ENCODE results near the gene KCNAB1. TPM values are rescaled to one million over a fixed set of nuclear protein-coding genes. Genes with fewer than 3 reads are reported as not detected.

Gene KCNAB1
- total and polyA plus RNA-seq, 5 experiments from 2014 or later, result 0.16 to 0.39 (median 0.17) TPM

DNA sequence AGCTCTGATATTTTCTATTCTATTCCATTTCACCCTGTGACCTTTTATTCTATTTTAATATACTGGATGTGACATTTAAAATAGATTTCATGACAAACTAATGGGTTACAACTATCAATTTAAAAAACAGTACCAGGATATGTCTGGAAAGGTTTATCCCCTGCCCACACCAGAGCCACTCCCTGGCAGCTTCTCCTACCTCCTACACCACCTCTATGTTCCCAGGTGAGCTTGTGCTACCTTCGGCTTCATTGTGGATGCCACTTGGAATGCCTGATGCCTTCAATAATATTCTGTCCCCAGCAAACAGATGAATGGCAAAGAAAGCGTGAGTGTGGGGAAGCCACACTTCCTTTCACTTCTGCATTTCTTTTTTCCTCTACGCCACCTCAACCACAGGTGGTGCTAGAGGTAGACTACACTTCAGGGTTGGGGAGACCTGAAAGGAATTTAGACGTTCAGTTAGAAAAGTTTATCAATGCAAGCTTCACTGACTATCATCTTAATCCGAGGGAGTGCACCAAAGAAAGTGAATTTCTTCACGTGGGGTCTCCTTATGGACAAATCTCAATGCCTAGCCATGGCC is 221.5 kb downstream of the KCNAB1 start:
- Mint-ChIP-seq H3K36me3 (no peaks in the 10 kb centered on the region), H3K9me3 (peaks cover 0 to 3% (median 0%) of the 10 kb centered on the region in 9 donors), H3K4me3 (no peak overlapping the region), H3K27me3 (peaks cover 13 to 28% (median 17%) of the 10 kb centered on the region in 5 donors), H3K27ac (peak overlapping the region in 1 of 10 donors; percentile 47), H3K4me1 (peaks cover 0 to 5% (median 0%) of the 10 kb centered on the region in 4 donors)
- ATAC-seq, result no peak
- no peak for DNase-seq
- POLR2A ChIA-PET, result no interaction called here

DNA sequence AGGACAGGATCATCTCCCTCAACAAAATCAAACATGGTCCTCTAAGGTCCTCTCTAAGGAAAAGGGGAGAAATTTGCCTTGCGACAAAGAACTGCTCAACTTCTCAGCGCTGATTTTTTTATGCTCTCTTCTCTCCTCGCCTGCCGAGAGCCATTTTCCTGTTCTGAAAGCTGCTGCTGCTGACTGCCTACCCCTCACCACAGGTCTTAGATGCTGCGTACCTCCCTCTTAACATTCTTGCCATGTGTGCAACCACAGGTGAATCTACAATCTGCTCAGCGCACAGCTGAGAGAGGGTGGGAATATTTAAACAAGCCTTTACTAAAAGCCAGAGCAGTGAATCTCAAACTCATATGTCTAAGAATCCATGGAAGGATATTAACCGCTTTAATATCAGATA is 223.8 kb downstream of the KCNAB1 start:
- ATAC-seq (no peak), DNase-seq (no peak)
- Mint-ChIP-seq H3K27ac (no peak overlapping the region), H3K4me1 (peaks cover 0 to 5% (median 0%) of the 10 kb centered on the region in 4 donors), H3K36me3 (no peaks in the 10 kb centered on the region), H3K27me3 (peaks cover 7 to 28% (median 13%) of the 10 kb centered on the region in 5 donors), H3K9me3 (peaks cover 0 to 3% (median 0%) of the 10 kb centered on the region in 9 donors), H3K4me3 (no peak overlapping the region)
- POLR2A ChIA-PET, result no interaction called here

DNA sequence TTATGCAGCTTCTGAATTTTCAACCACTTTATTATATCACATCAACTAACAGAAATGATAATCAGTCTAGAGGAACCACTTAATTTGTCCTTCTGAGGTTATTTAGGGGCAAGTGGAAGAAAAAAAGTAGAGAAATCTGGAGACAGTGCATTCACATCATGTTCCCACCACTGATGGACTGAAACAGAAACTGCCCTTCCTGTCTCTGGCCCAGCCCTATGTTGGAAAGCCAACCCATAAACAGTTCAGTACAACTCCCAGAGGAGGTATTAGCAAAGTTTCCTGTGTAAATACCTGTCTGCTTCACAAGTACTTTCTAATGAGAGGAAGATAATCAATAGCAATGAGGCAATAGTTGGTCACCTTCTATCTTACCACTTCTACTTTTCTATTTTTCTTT is 228.7 kb downstream of the KCNAB1 start:
- no peak overlapping the region for H3K27ac Mint-ChIP-seq
- POLR2A ChIA-PET, result no interaction called here
- no peak for ATAC-seq

DNA sequence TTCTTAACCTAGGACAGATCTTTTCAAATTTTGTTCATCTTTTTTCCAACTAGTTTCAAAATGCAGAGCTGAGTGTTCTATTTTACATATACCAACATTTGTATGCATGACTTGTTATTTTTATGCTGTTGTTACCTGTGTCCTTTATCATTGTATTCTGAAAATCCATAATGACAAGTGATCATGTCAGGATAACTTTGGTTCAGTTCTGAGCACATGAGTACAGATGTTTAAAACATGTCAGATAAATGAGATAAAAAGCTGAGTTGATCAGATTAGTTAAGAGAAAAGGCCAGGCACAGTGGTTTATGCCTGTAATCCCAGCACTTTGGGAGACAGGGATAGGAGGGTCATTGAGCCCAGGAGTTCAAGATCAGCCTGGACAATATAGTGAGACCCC is 229.6 kb downstream of the KCNAB1 start:
- H3K4me1 Mint-ChIP-seq, result peaks cover 0 to 2% (median 0%) of the 10 kb centered on the region in 4 donors
- H3K27me3 Mint-ChIP-seq, result peaks cover 0 to 4% (median 2%) of the 10 kb centered on the region in 5 donors
- no peak overlapping the region for H3K4me3 Mint-ChIP-seq
- DNase-seq (no peak), ATAC-seq (no peak)
- no peaks in the 10 kb centered on the region for H3K36me3 Mint-ChIP-seq
- no peak overlapping the region for H3K27ac Mint-ChIP-seq
- POLR2A ChIA-PET, result no interaction called here
- H3K9me3 Mint-ChIP-seq, result no peaks in the 10 kb centered on the region

More for the DNA sequence above, 228.7 kb downstream of the KCNAB1 start:
- Mint-ChIP-seq H3K4me3 (no peak overlapping the region), H3K36me3 (no peaks in the 10 kb centered on the region), H3K4me1 (peaks cover 0 to 2% (median 0%) of the 10 kb centered on the region in 4 donors), H3K27me3 (peaks cover 2 to 7% (median 5%) of the 10 kb centered on the region in 5 donors), H3K9me3 (no peaks in the 10 kb centered on the region)
- no peak for DNase-seq

DNA sequence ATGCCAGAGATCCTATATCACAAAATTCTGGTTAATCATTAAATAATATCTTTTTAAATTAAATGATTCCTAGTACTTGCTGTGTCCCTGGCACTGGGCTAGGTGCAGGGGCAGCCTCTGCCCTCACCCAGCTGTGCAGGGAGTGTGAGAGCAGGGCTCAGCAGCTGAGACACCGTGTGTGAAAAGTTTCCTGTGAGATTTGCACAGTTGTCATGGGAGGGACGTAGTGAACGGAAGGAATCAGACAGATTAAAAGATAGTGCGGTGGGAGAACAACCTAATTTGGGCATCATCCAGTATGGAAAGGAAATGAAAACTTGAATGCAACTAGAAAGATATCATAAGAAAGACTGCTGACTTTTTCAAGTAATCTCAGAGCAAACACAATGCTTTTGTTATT is 230.4 kb downstream of the KCNAB1 start:
- H3K27me3 Mint-ChIP-seq, result peaks cover 0 to 2% (median 0%) of the 10 kb centered on the region in 5 donors
- POLR2A ChIA-PET, result no interaction called here
- ATAC-seq (no peak), DNase-seq (no peak)
- H3K4me3 Mint-ChIP-seq, result no peak overlapping the region
- no peaks in the 10 kb centered on the region for H3K9me3 Mint-ChIP-seq
- peaks cover 0 to 2% (median 0%) of the 10 kb centered on the region in 4 donors for H3K4me1 Mint-ChIP-seq
- H3K27ac Mint-ChIP-seq, result peak overlapping the region in 1 of 10 donors; percentile 57
- H3K36me3 Mint-ChIP-seq, result no peaks in the 10 kb centered on the region

DNA sequence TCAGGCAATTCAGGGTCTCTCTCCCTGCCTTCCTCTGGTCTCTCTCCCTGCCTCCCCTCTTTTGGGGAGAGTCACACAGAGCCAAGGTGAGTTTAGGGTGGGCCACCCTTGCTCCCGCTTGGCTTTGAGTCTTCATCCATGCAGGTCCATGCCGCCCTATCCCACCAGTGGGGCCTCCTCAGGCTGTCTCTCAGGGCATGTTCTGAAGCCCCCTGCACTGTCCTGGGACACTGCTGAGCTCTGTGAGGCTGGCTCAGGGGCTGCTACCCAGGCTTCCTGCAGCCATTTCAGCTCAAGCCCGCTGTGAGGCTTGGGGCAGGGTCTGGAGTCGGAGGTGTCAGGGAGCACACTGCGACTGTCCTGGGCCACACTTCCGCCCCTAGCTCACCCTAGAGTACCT is 231.4 kb downstream of the KCNAB1 start:
- DNase-seq (no peak), ATAC-seq (peak in 1 of 2 donors; percentile 23)
- Mint-ChIP-seq H3K27ac (no peak overlapping the region), H3K4me1 (peaks cover 0 to 2% (median 0%) of the 10 kb centered on the region in 4 donors), H3K4me3 (no peak overlapping the region), H3K36me3 (no peaks in the 10 kb centered on the region), H3K9me3 (no peaks in the 10 kb centered on the region), H3K27me3 (peaks cover 0 to 2% (median 0%) of the 10 kb centered on the region in 5 donors)
- POLR2A ChIA-PET, result no interaction called here

DNA sequence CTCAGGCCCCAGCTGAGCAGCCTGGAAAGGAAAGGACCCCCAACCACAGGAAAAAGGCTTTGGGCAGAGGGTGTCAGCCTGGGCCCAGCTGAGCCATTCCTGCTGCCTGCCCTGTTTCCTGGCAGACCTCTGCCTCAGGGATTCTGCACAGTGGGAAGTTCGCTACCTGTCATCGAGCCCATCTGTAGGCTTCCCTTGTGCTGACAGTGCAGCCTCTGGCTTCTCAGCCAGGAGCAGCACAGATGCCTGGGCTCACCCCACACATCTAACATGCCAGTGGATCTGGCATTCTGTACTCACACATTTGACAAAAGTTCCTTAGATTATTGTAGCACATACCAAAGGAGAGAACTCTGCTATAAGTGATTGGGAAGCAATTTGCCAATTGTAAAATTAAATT is 232.3 kb downstream of the KCNAB1 start:
- no peaks in the 10 kb centered on the region for H3K9me3 Mint-ChIP-seq
- H3K4me1 Mint-ChIP-seq, result peaks cover 0 to 2% (median 0%) of the 10 kb centered on the region in 4 donors
- no peak overlapping the region for H3K4me3 Mint-ChIP-seq
- POLR2A ChIA-PET, result no interaction called here
- ATAC-seq, result no peak
- no peak overlapping the region for H3K27ac Mint-ChIP-seq
- H3K27me3 Mint-ChIP-seq, result peaks cover 0 to 4% (median 0%) of the 10 kb centered on the region in 5 donors
- no peak for DNase-seq
- no peaks in the 10 kb centered on the region for H3K36me3 Mint-ChIP-seq

DNA sequence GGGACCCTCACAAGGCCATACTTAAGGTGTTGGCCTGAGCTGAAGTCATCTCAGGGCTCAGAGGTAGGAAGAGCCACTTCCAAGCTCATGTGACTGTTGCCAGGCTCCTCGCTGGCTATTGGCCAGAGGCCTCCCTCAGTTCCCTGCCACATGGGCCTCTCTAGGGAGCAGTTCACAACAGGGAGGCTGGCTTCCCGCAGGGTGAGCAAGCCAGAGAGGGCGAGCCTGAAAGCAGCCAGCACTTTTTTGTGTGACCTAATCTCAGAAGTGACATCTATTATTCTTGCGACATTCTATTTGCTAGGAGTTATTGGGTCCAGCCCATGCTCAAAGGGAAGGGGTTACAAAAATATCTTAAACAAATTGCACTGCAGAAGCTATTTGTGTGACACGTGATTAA is 233.2 kb downstream of the KCNAB1 start:
- H3K27ac Mint-ChIP-seq, result no peak overlapping the region
- H3K4me3 Mint-ChIP-seq, result no peak overlapping the region
- H3K9me3 Mint-ChIP-seq, result no peaks in the 10 kb centered on the region
- DNase-seq (no peak), ATAC-seq (no peak)
- POLR2A ChIA-PET, result no interaction called here
- H3K36me3 Mint-ChIP-seq, result no peaks in the 10 kb centered on the region
- peaks cover 0 to 4% (median 0%) of the 10 kb centered on the region in 5 donors for H3K27me3 Mint-ChIP-seq
- peaks cover 0 to 2% (median 0%) of the 10 kb centered on the region in 4 donors for H3K4me1 Mint-ChIP-seq

DNA sequence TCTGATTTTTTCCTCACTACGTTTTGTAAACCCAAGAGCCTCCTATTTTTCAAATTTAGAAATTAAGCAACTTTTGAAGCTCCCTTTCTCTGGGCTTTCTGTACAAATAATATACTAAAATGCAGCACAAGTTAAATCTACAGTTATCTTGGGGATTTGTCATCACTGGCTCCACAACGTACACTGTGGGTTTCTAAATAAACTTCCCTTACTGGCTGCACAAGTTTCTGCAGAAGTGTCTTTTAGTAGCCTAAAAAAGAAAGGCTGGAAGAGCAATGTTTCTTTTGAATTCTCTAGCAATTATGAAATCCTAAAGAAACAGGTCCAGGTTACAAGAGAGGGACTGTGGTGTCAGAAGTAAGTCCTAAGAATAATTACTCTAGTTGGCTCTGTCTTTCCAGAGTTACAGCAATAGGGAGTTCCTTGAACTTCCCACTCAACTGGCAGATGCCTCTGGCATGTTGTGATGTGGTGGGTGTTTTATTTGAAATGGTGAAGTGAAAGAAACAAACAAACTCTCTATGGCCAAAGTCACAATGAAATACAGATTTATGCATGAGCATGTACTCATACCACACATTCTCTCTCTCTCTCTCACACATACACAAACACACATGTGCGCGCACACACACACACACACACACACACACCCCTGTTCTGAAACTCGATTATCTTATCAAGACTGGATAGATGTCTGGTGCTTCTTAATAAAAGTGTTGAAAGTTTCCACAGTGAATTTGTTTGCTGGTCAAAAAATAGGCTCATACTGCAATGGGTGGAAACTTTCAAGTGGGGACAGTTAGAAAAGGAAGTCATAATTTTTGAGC is 236.4 kb downstream of the KCNAB1 start:
- no peak overlapping the region for H3K4me3 Mint-ChIP-seq
- DNase-seq, result no peak
- POLR2A ChIA-PET, result no interaction called here
- H3K36me3 Mint-ChIP-seq, result no peaks in the 10 kb centered on the region
- no peak overlapping the region for H3K27ac Mint-ChIP-seq
- peaks cover 0 to 12% (median 7%) of the 10 kb centered on the region in 5 donors for H3K27me3 Mint-ChIP-seq
- H3K9me3 Mint-ChIP-seq, result no peaks in the 10 kb centered on the region
- no peaks in the 10 kb centered on the region for H3K4me1 Mint-ChIP-seq
- ATAC-seq, result no peak

DNA sequence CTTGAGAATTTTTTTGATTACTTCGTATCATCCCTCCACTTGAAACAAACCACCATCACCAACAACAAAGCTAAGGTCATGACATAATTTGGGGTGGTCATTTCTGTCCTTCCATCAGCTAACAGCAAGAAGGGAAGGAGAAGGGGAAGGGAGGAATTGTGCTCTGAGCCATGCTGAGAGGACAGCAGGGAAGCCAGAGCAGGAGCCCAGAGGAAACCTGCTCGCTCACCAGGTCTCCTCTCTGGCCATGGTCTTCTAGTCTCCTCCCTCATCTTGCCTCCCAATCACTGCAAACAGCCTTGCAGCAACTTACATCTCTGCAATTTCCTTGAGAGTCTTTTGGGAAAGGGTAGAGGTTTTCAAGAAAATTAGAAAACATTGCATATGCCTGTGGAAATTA is 237.9 kb downstream of the KCNAB1 start:
- Mint-ChIP-seq H3K27me3 (peaks cover 0 to 12% (median 7%) of the 10 kb centered on the region in 5 donors), H3K4me3 (no peak overlapping the region), H3K27ac (no peak overlapping the region), H3K4me1 (no peaks in the 10 kb centered on the region), H3K9me3 (no peaks in the 10 kb centered on the region), H3K36me3 (no peaks in the 10 kb centered on the region)
- POLR2A ChIA-PET, result no interaction called here
- DNase-seq (no peak), ATAC-seq (no peak)

DNA sequence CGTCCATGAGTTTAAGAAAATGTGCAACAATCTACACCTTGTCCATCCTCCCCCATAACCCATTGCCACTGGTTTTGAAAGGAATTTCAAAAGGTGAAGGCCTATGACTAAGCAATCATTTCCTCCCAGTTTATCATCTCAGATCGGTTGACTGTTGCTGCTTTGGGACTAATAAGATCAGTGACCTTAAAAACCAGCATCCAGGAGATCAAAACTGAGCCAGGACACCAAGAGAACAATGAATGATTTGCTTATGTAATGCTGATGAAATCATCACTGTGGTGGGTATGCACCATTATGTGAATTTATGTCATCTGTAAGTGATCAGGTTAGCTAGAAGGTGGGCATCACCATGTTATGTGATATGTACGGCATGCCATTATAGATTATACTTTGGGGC is 239.0 kb downstream of the KCNAB1 start:
- no peaks in the 10 kb centered on the region for H3K36me3 Mint-ChIP-seq
- ATAC-seq, result no peak
- POLR2A ChIA-PET, result no interaction called here

DNA sequence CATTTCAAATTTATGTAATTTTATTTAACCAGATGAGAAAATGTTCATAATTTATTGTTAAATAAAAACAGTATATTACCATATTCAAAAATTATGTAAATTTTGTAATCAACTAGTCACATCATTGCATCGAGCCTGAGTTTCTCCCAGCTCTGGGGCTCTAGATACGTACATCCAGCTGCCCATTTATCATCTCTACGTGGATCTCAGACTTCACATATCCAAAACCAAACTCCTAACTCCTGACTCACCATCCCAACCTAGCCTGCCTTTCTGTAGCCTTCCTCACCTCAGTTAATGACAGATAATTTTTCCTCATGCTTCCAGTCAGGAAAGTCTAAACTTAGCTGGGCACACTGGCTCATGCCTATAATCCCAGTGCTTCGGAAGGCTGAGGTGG is 239.7 kb downstream of the KCNAB1 start:
- ATAC-seq (no peak), DNase-seq (no peak)
- POLR2A ChIA-PET, result no interaction called here
- H3K27ac Mint-ChIP-seq, result no peak overlapping the region
- no peaks in the 10 kb centered on the region for H3K36me3 Mint-ChIP-seq
- no peaks in the 10 kb centered on the region for H3K9me3 Mint-ChIP-seq
- no peaks in the 10 kb centered on the region for H3K4me1 Mint-ChIP-seq
- peaks cover 0 to 14% (median 7%) of the 10 kb centered on the region in 5 donors for H3K27me3 Mint-ChIP-seq
- no peak overlapping the region for H3K4me3 Mint-ChIP-seq

More for the DNA sequence above, 239.0 kb downstream of the KCNAB1 start:
- DNase-seq, result no peak
- H3K27ac Mint-ChIP-seq, result no peak overlapping the region
- no peaks in the 10 kb centered on the region for H3K4me1 Mint-ChIP-seq
- peaks cover 0 to 16% (median 7%) of the 10 kb centered on the region in 5 donors for H3K27me3 Mint-ChIP-seq
- no peaks in the 10 kb centered on the region for H3K9me3 Mint-ChIP-seq
- no peak overlapping the region for H3K4me3 Mint-ChIP-seq

DNA sequence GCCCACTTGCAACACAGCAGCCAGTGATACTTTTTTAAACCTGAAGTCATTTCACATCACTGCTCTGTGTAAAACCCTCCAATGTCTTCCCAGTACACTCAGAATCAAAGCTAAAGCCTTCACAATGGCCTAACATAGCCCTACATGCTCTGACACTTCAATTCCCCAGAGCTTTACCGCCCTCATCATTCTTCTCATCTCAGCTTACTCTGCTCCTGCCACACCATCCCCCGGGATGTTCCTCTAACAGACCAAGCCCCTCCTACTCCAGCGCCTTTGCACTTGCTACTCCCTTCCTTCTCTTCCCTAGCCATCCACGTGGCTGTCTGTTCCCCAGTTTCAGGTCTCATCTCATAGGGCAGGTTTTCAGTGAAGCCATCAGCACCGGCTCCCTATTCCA is 240.6 kb downstream of the KCNAB1 start:
- H3K4me1 Mint-ChIP-seq, result no peaks in the 10 kb centered on the region
- no peak for ATAC-seq
- H3K27me3 Mint-ChIP-seq, result peaks cover 0 to 16% (median 7%) of the 10 kb centered on the region in 5 donors
- no peak overlapping the region for H3K27ac Mint-ChIP-seq
- POLR2A ChIA-PET, result no interaction called here
- no peak overlapping the region for H3K4me3 Mint-ChIP-seq
- DNase-seq, result no peak
- H3K36me3 Mint-ChIP-seq, result no peaks in the 10 kb centered on the region
- H3K9me3 Mint-ChIP-seq, result no peaks in the 10 kb centered on the region
